Neural cell (in vitro differentiated cells): ENCODE data around the gene APBA2. TPM values are rescaled to one million over a fixed set of nuclear protein-coding genes. Genes with fewer than 3 reads are reported as not detected.

Source experiments
- H2AFZ ChIP-seq: fragments of 200-600, 300-800 bp; sonication (generic), shearing (Covaris generic); 2 replicates; pipeline ENCODE4 v1.6.0; 2014; ENCODE audit warnings: low read depth, mild to moderate bottlenecking, antibody characterized with exemption, low read length, moderate library complexity
- H3F3A ChIP-seq: fragments of 200-600 bp; shearing (Covaris generic); 2 replicates; pipeline ENCODE4 v1.6.1; 2016; ENCODE audit warnings: mild to moderate bottlenecking, moderate library complexity, mixed read lengths, antibody characterized with exemption, low read length; ENCODE audit not compliant: insufficient read depth, poor library complexity, severe bottlenecking
- H3K27ac ChIP-seq: fragments of 200-600, 300-800 bp; sonication (generic), shearing (Covaris generic); 2 replicates; pipeline ENCODE4 v1.5.1; 2014; ENCODE audit warnings: mild to moderate bottlenecking, low read length, moderate library complexity
- H3K27me3 ChIP-seq: fragments of 300-800, 200-600 bp; sonication (generic), shearing (Covaris generic); 2 replicates; pipeline ENCODE4 v1.6.0; 2014; ENCODE audit warnings: mild to moderate bottlenecking, low read depth, low read length, moderate library complexity; ENCODE audit not compliant: insufficient read depth
- H3K36me3 ChIP-seq: fragments of 300-800, 200-600 bp; sonication (generic), shearing (Covaris generic); 2 replicates; pipeline ENCODE4 v1.5.1; 2014; ENCODE audit warnings: mild to moderate bottlenecking, antibody characterized with exemption, low read length, moderate library complexity; ENCODE audit not compliant: insufficient read depth
- H3K4me2 ChIP-seq: fragments of 300-800, 200-600 bp; sonication (generic), shearing (Covaris generic); 2 replicates; pipeline ENCODE4 v1.6.0; 2014; ENCODE audit warnings: mild to moderate bottlenecking, low read length
- H3K4me3 ChIP-seq: fragments of 300-800, 200-600 bp; sonication (generic), shearing (Covaris generic); 2 replicates; pipeline ENCODE4 v1.5.1; 2014; ENCODE audit warnings: mild to moderate bottlenecking, low read length, moderate library complexity
- H3K79me2 ChIP-seq: fragments of 200-600 bp; shearing (Covaris generic); replicated peaks from 2 replicates; pipeline ENCODE4 v1.6.0; 2014; ENCODE audit warnings: mild to moderate bottlenecking, low read length, moderate library complexity; ENCODE audit not compliant: insufficient read depth
- H3K9ac ChIP-seq: fragments of 300-800, 200-600 bp; sonication (generic), shearing (Covaris generic); 2 replicates; pipeline ENCODE4 v1.6.1; 2016; ENCODE audit warnings: mild to moderate bottlenecking, low read length, mixed read lengths
- H3K9me2 ChIP-seq: fragments of 200-600 bp; shearing (Covaris generic); 2 replicates; pipeline ENCODE4 v1.6.1; 2016; ENCODE audit warnings: mild to moderate bottlenecking, low read length, mixed read lengths; ENCODE audit not compliant: insufficient read depth
- H3K9me3 ChIP-seq: fragments of 200-600, 300-800 bp; sonication (generic), shearing (Covaris generic); 2 replicates; pipeline ENCODE4 v1.6.1; 2016; ENCODE audit warnings: mild to moderate bottlenecking, mixed run types, low read length, moderate library complexity, mixed read lengths
- H4K20me1 ChIP-seq: fragments of 200-600 bp; shearing (Covaris generic); 2 replicates; pipeline ENCODE4 v1.6.1; 2016; ENCODE audit warnings: mild to moderate bottlenecking, mixed run types; ENCODE audit not compliant: insufficient read depth
- CTCF ChIP-seq: fragments of 450-650 bp; IDR thresholded peaks from 2 replicates; pipeline ENCODE4 v1.5.1; 2014; ENCODE audit warnings: antibody characterized with exemption, mild to moderate bottlenecking, moderate library complexity; ENCODE audit not compliant: poor library complexity, severe bottlenecking
- EP300 ChIP-seq: fragments of 450-650 bp; conservative IDR thresholded peaks from 2 replicates; pipeline ENCODE4 v1.6.1; 2014; ENCODE audit warnings: antibody characterized with exemption, mild to moderate bottlenecking, moderate library complexity; ENCODE audit not compliant: poor library complexity, severe bottlenecking
- EZH2 ChIP-seq: fragments of 200-600, 300-800 bp; shearing (Covaris generic), sonication (generic); IDR thresholded peaks from 2 replicates; pipeline ENCODE4 v1.6.1; 2014; ENCODE audit warnings: antibody characterized with exemption, low read length, borderline replicate concordance, mild to moderate bottlenecking; ENCODE audit not compliant: insufficient read depth, poor library complexity, severe bottlenecking
- MXI1 ChIP-seq: fragments of 450-650 bp; conservative IDR thresholded peaks from 2 replicates; pipeline ENCODE4 v1.6.1; 2014; ENCODE audit warnings: antibody characterized with exemption, mild to moderate bottlenecking; ENCODE audit not compliant: poor library complexity, severe bottlenecking
- POLR2AphosphoS5 ChIP-seq: IDR thresholded peaks from 2 replicates; pipeline ENCODE4 v1.6.1; 2012
- RAD21 ChIP-seq: fragments of 450-650 bp; conservative IDR thresholded peaks from 2 replicates; pipeline ENCODE4 v1.6.1; 2014; ENCODE audit warnings: antibody characterized with exemption, mild to moderate bottlenecking, moderate library complexity
- REST ChIP-seq: IDR thresholded peaks from 2 replicates; pipeline ENCODE4 v1.6.1; 2012; ENCODE audit warnings: borderline replicate concordance
- SMC3 ChIP-seq: fragments of 450-650 bp; conservative IDR thresholded peaks from 2 replicates; pipeline ENCODE4 v1.6.1; 2014; ENCODE audit warnings: antibody characterized with exemption, mild to moderate bottlenecking, moderate library complexity; ENCODE audit not compliant: poor library complexity
- TAF1 ChIP-seq: IDR thresholded peaks from 2 replicates; pipeline ENCODE4 v1.6.1; 2012; ENCODE audit warnings: low read depth
- polyA plus RNA-seq: library from polyadenylated mRNA; depleted of rRNA; stranded (reverse); fragments of >200 nt; gene quantifications from 2 replicates; pipeline ENCODE4 v1.2.3, GENCODE V29; 2014

The APBA2 gene
- polyA plus RNA-seq, 1 donor from 2014 or later, result 134 TPM

GRCh38 chr15:28884151-28884940 lies 1.4 kb upstream of the APBA2 start:
- Histone ChIP-seq H3K36me3 (no peaks in the 10 kb centered on the region), H3K27ac (no peak overlapping the region), H3K9me3 (no peaks in the 10 kb centered on the region), H3K27me3 (no peaks in the 10 kb centered on the region), H3K4me2 (no peak overlapping the region), H2AFZ (no peak overlapping the region), H3K9ac (peak overlapping the region; percentile 87), H4K20me1 (no peaks in the 10 kb centered on the region), H3K79me2 (peaks cover 29% of the 10 kb centered on the region), H3K4me3 (peak overlapping the region; percentile 86), H3F3A (no peaks in the 10 kb centered on the region), H3K9me2 (no peaks in the 10 kb centered on the region)
- no peak for TF ChIP-seq TAF1
- TF ChIP-seq RAD21, result no peak
- no peak for TF ChIP-seq EZH2
- no peak for TF ChIP-seq SMC3
- TF ChIP-seq EP300, result no peak
- no peak for TF ChIP-seq CTCF
- TF ChIP-seq POLR2AphosphoS5, result no peak
- TF ChIP-seq MXI1, result no peak
- no peak for TF ChIP-seq REST

DNA sequence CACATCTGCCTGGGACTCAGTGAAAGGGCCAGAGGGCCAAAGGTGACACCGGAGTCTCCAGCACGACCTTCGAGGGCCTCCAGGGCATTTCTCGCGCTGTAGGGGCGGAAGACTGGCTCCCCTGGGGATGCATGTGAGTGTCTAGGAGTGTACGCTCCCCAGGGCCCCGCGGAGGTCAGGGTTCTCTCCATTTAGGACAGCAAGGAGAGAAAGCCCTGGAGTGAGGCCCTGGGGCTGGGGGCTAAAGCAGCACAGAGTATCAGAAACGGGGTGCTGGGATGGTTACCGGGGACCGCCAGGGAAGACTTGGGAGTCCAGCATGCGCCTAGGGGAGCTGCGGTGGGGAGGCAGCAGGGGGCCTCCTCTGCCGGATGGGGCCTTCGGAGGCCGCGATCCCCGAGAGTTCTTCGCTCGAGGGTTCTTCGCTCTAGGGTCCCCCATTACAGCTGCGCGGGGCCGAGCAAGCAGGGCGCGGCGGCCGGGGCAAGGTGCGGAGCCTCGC lies 595 bp upstream of the APBA2 start:
- Histone ChIP-seq H4K20me1 (no peaks in the 10 kb centered on the region), H3K9me3 (no peaks in the 10 kb centered on the region), H3K4me2 (peak overlapping the region; percentile 62), H3K27me3 (no peaks in the 10 kb centered on the region), H3K4me3 (peak overlapping the region; percentile 86), H3K9me2 (no peaks in the 10 kb centered on the region), H3K36me3 (no peaks in the 10 kb centered on the region), H2AFZ (peak overlapping the region; percentile 79), H3F3A (no peaks in the 10 kb centered on the region), H3K9ac (peak overlapping the region; percentile 87), H3K79me2 (peaks cover 29% of the 10 kb centered on the region), H3K27ac (peak overlapping the region; percentile 61)
- TF ChIP-seq SMC3, result no peak
- no peak for TF ChIP-seq MXI1
- TF ChIP-seq REST, result no peak
- TF ChIP-seq CTCF, result no peak
- TF ChIP-seq RAD21, result no peak
- TF ChIP-seq TAF1, result peak; percentile 46
- no peak for TF ChIP-seq POLR2AphosphoS5
